Suppressor macrophage (primary cell): ENCODE measurements around the gene MAP7.
"Not testable (repeated sequence)": the region's sequence is repeated elsewhere in the genome, so short reads cannot be mapped to it uniquely, and the experiment has no call there.

Source experiments
- DNase-seq, 4 experiments: peaks; one replicate each; pipeline ENCODE4 v3.0.0-alpha.2; 2020 to 2022

Gene MAP7

DNA sequence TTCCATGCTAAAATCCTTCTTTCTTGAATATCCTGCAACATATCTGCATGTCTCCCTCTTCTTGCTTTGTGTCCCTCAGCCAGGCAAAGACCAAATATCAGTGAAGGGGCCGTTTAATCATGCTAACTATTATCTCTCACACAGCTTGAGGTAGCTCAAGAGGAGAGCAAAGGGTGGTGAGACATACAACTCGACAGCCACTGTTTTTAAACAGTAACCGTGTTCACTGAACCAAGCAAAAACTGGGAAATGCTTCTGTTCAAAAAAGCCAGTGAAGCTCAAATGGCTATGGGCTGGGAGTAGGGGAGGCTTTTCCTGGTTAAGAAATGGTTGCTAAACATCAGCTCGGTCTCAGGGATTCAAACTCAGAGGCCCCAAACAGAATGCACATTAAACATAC is 83.4 kb downstream of the MAP7 start:
- no peak for DNase-seq

DNA sequence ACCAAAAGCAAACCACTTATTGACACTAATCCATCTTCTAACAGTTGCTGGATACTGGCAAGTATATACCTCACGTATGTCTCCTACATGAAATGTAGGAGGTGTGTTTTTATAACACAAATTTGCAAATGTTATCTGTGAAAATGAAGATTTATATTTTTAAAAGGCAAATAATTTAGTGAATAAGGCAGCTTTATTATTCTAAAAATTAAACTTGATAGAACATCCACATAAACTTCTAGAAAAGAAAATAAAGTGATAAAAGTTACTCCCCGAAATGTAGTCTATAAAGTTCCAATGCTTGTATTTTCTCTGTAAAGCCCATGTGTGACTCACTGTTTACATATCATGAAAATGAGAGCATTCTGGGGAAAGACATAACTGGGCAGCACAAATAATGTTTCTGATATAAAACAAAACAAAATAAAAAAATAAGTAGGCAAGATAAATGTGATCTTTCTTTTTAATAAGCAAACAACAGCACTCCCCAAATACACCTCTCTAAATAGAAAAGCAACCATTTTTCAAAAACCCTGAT is 84.4 kb downstream of the MAP7 start:
- DNase-seq = no peak

DNA sequence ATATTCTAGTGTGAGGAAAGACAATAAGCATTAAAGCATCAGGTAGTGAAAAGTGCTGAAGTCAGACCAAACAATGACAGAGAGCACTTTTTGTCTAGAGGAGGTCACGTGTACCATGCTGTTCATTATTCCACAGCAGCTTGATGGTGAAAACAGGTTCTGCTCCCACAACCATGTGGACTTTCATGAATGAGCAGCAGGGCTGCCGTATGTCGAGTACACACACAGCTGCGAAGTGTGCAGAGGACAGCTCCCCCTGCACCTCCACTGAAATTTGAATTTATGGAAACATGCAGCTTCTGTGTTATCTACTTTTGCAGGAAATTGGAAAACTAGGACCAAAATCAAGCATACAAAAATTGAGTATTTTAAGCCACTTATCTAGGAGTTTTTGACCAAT is 85.3 kb downstream of the MAP7 start:
- no peak for DNase-seq

DNA sequence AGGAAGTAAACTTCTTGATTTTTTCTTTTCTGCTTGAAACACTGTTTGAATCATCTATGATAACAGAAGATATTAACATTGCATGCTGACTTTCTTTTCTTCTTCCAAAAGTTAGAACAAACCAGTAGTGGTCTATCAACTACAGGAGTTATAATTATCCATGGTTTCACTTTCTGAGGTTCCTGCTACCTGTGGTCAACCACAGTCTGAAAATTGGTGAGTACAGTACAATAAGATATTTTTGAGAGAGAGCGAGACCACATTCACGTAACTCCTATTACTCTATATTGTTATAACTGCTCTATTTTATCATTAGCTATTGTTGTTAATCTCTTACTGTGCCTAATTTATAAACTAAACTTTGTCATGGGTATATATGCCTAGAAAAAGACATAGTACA is 86.1 kb downstream of the MAP7 start:
- DNase-seq = no peak

DNA sequence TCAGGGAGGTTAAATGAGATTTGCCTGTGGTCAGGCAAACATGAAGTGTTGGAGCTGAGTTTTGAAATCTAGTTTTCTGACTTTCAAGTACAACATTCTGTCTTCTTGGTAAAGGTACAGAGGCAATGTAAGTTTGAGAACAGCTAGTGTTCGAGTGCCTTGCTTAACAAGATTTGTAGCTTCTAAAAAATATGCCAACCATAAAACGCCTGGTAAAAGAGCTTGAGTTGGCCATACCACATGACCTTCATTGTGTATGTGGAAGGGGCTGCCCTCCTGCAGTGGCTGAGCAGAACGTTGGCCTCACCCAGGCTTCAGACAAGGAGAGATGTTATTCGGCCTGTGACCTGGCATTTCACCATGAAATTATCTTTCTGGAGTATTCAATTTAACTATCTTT is 86.5 kb downstream of the MAP7 start:
- DNase-seq = no peak

DNA sequence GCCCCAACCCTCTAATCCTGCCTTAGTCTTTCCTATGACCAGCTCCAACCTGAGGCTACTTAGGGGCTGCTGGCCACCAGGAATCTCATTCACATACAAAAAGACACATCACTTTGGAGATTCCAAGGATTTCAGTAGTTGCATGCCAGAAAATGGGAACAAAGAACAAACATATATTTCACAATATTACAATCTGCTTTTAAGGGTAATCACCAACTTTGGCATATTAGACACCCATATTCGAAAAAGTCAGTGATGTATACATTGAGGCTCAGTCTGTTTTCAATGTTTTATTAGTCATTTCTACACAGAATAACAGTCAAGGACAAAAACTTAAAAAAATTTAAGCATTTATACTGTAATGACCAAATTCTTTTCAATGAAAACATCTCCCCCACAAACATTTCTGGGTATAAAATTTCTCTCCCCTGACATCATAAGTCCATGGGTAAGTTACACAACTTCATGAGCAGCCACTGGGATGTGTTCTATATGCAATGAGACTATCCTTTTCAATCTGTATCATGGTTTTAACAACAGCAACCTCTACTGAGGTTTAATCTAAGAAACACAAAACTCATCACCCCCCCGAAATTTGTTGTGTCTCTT is 103.5 kb downstream of the MAP7 start:
- no peak for DNase-seq

DNA sequence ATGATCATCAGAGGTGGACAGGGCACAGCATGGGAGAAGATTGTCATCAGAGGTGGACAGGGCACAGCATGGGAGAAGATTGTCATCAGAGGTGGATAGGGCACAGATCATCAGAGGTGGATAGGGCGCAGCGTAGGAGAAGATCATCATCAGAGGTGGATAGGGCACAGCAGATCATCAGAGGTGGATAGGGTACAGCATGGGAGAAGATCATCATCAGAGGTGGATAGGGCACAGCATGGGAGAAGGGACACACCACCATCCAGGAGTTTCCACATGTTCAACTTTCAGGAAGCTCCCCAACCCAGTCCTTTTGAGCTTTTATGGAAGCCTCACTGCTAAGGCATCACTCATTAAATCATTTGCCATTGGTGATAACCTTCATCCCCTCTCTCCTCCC is 104.1 kb downstream of the MAP7 start:
- DNase-seq = no peak

DNA sequence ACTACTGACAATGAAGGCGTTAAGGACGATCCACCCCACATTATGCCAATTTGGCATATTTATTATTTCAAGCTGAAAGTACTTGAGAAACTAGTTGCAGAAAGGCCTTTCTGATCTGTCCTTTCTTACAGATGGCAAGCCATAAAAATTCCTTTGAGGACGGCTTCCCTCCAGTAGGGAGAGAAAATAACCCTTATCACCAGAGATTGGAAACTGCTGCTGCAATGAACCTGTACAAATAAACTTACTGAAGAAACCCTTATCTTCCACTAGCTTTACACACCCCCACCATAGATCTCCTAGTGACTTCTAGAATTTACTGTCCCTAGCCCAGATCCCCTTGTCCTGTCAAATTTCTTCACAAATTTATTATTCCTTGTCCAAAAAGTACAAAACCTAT is 105.2 kb downstream of the MAP7 start:
- no peak for DNase-seq

DNA sequence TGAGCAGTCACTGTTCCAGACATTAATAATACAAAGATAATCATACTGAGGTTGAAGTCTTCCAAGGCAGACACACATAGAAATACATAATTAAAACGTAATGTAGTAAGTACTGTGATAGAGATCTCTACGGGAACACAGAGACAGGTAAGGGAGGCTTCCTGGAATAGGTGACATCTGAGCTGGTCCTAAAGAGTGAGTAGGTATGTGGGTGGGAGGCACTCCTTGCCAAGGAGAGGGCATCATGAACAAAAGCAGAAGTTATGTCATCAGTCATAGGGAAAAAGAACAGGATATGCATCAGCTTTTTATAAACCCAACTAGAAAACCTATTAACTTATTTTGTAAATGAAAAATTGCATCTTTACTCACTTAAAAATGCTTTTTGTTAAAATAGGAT is 110.0 kb downstream of the MAP7 start:
- DNase-seq = peak; percentile 31 to 80 (median 68)

DNA sequence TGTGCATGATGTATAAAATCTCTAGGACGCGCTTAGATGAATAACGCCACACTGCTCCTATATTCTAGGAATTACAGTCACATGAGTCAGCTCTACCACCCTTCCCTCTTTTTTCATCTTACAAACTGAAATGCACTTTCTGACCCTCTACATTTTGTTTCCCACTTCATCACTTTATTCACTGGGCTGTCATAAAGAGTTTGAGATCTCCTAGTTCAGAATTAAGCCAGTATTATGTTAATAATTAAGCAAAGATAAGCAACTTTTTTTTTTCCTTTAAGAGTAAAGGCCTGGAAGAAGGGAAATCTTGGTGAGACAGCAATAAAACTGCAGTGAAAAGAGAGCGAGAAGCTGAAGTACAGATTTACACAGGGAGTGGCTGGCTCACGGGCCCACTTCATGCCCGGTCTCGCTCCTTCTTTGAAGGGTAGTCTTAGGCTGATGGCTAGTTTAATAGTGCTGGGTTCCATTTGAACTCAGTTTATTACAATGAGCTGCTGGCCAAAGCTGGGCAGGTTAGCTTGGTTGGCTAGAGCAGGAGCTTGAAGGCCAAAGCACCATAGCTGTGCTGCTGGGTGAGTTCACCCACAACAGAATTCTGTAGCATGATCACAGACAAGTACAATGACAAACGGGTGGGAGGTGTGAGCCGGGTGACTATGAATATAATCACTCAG is 110.6 kb downstream of the MAP7 start:
- peak; percentile 16 to 53 (median 34) for DNase-seq

DNA sequence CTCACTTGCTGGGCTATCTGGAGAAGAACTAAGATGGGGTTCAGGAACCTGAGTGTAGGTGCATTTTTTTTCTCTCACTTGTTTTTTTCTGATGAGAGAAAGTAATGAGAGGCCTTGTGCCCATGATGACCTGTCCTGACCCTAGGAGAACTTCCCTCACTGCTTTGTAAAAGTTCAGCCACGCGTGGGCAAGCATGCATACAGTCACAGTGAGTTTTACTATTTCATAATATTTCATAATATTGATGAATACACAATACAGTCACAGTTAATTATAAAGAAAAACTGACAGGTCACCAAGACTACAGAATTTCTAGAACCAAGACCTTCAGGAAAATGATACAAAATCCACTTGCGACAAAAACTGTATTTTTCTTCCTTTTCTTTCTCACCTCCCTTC is 111.8 kb downstream of the MAP7 start:
- peak; percentile 72 to 89 (median 82) for DNase-seq

DNA sequence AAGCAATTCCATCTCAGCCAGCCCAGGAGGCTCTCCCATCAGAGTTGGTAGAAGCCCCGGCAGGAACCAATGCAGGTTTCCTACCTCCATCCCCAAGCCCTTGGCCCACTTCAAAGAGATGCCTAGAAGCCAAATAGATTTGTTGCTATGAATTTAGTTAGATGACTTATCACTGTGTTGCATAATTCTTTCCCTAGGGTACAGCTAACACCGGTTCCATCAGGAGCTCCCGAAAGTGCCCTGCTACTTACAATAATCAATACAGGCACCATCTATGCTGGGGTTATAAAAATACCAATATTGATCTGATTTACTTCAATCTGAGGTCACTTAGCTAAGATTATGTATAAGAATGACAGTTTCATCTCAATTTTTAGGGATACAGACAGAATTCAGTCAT is 113.0 kb downstream of the MAP7 start:
- DNase-seq = no peak

DNA sequence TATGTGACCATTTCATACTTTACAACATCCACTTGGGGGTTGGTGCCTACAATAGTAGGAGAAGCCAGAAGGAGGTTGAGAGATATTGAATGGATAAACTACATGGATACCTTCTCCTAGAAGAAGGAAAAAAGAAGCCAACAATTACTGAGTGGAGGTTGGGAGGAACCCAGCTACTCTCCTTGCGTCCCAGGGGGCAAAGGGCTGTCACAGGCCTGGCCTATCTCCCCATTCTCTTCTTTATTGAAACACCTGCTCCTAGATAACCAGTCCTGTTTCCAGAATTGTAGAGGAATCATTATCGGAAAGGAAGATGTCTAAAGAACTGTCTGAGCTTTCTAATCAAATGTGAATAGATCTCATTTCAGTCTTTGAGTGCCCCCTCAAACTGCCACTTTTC is 115.1 kb downstream of the MAP7 start:
- no peak for DNase-seq

DNA sequence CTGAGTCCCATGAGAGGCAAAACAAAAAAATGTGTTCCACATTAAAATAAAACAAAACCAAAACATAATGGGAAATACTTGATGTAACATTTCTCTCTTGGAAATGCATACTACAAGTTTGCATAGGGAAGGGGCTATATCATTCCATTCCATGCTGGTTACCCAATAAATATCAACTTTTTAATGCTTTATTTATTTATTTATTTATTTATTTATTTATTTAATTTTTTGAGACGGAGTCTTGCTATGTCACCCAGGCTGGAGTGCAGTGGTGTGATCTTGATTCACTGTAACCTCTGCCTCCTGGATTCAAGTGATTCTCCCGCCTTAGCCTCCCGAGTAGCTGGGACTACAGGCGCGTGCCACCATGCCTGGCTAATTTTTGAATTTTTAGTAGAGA is 118.9 kb downstream of the MAP7 start:
- not testable (repeated sequence) for DNase-seq

DNA sequence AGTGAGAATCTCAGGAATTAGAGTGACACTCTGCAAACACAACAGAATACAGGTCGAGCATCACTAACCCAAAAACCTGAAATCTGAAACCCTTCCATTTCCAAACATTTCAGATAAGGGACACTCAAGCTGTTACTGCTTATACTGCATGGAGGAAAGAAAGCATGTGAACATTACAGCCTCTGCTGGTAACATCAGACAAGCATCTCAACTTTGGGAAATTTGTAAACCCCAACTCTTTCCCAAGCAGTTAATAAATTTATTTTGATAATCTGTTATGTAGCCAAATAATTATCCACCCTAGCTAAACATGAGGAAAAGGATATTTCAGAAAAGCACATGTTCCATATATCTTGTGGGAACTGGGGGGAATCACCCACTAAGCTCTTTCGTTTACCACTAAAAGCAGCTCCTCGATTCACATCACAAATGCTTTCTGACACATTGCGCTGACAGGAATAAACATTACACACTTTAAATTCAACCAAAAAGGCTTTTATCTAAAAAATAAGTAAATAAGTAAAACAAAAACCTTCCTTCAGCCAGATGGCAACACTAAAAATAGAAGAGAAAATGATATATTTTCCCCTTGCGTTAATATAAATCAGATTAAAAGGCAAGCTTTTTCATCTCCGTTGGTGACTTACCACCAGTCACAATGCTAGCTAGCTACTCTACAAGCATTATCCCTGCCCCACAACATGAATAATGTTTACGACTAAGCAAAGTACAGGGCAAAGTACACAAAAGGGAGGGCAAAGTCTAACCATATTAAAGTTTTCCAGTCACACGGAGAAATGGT is 120.8 kb downstream of the MAP7 start:
- DNase-seq = no peak

DNA sequence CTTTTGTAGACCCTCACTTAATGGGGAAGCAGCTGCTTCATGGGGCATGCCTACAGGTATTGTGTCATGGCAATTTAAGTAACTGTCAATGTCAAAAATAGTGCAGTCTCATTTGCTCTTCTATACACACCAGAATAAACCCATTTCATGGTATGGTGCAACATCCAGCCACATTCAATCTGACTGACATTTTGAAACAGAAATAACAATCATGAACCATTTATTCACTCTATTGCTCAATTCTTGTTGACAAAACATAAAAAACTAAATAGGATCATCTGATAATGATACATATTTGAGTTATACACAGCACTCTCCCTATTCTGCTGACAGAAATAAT is 122.9 kb downstream of the MAP7 start:
- peak in 1 of 4 experiments; percentile 28 for DNase-seq

DNA sequence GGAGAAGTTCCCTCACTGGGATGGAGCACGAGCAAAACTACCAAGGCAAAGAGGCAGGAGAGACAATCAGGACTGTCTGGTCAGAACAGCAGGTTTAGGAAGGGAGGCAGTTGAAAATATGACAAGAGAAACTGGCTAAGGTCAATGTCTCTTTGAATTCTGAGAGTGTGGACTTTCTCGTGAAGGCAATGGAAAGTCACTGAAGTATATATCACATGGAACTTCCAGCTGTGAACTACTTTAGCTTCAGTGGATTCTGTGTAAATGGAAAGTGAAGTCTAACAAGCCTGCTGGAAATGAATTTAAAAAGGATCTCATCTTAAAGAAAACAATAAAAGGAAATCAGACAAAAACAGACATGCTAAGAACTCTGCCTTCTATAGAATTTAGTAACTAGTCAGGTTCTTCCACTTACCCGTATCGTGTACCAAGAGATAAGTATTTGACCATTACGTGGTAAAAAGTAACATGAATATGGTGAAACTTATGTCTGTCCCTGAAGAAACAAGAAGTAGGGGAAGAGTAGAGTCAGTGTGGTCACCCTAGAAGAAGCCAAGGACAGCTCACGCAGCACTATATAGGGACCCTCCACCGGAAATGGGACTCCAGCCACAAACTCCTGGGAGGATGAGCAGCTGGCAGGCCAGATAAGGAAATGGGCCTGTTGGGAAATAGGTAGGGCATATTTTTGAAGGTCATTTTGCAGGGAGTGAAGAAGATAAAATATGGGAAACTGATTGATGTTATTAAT is 123.4 kb downstream of the MAP7 start:
- DNase-seq = peak in 3 of 4 experiments; percentile 32 to 34 (median 32)

DNA sequence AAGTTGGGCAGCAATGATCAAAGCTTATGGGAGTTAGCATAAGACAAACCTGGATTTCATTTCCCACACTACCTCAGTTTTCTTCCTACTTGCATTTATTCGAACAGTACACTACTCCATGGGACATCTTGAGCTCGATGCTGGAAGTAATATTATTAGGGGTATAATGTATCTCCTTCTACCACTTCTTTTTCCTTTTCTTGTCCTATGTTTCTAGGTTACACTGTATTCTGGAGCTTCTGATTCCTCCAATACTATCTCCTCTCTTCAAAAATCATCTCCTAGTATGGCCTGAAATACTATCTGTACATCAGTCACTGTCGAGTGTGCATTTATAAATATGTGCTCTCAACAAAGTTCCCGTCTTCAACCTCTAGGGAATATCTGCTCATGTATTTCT is 124.4 kb downstream of the MAP7 start:
- DNase-seq = no peak

DNA sequence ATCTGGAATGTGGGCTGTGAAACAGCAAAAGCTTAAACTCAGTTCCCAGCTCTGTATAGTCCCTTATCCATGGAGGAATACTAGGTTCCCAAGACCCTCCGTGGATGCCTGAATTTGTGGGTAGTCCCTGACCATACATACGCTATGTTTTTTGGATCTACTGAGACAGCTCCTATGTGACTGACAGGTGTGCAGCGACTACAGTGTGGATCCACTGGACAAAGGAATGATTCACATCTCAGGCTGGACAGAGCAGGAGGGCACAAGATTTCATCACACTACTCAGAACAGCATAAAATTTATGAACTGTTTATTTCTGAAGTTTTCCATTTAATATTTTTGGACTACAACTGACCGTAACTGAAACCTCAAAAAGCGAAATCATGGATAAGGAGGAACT is 125.3 kb downstream of the MAP7 start:
- DNase-seq = no peak

DNA sequence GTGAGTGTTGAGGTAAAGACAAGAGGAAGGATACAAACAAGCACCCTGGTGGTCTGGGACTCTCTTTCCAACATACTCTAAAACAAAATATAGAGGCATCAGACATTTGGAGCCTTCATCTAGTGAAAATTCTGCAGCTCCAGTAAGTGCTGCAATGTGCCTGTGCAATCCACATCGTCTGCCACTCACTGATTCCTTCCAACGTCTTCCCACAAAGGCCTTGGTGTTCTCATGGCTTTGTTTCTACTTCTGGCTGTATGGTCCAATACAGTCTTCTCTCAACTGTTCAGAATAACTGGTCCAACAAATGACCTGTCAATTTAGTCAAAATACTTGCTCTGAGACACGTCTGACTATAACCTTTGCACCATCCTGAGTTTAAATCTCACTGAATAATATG is 125.8 kb downstream of the MAP7 start:
- DNase-seq = no peak

DNA sequence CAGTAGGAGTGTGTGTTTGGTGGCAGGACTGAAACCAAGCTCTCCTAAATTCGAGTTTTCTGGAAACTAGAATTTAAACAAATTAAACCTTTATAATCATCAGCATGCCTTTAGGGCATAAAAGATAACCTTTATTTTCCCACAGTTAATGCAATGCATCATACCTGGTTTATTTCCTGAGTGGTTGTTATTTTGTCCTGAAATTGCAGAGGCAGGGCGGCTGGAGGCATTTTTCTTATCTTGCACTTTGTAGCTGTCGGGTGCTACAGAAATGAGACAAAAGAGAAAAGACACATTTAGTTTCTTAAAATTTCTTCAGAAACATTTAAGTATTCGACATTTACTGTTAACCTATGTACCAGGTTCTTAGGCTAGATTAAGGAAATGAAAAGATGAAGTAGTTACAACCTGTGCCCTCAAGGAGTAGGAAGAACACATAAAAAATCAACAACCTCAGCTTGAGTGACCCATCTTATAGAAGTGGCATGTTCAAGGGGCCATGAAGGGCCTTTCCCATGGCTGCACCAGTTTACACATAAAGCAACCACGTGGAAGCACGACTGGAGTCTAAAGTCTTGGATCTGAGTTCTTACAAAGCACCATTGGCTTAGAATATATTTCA is 128.6 kb downstream of the MAP7 start:
- DNase-seq = no peak

DNA sequence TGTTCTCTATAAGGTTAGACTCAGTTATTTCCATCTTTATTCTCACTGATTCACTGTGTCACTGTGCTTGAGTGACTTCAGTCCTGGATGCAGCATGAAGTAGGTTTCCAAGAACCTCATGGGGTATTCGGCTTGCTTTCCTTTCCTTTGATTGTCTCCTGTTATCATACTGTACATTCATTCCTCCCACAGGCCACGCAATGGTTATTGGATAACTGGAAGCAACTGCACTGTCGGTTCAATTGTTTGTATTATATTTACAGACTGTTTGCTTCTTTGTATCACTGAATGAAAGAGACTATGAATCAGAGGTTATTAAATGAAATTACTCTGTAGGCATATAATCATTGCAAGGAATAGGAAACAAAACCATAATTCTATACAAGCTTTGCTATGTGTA is 129.4 kb downstream of the MAP7 start:
- no peak for DNase-seq
